ENCODE data around the gene PTPRC. TPM values are rescaled to one million over a fixed set of nuclear protein-coding genes. Genes with fewer than 3 reads are reported as not detected.
"Not testable (repeated sequence)": the region's sequence is repeated elsewhere in the genome, so short reads cannot be mapped to it uniquely, and the experiment has no call there.

Gene PTPRC
- polyA plus RNA-seq, 1 donor (not counting 4 experiments of a cell fraction or from before 2014, with no cell fraction given): not detected

- dilution Hi-C loops (cut with MboI; ENCODE audit: extremely low pct_ligation_motif_present, low sequenced_read_pairs): no loop called here
- H3K36me3 ChIP-seq (ENCODE audit: control insufficient read depth in 2 of 2, extremely low read depth in 1 of 2, insufficient read depth in 2 of 2, low read length in 2 of 2): no peaks in the 10 kb centered on the region
- DNase-seq (ENCODE audit: low read depth, low spot score) (no peak), FAIRE-seq (no peak)
- H3K4me1 ChIP-seq (ENCODE audit: control insufficient read depth, extremely low read depth, insufficient read depth, low read length): peaks cover 7% of the 10 kb centered on the region
- H3K9ac ChIP-seq (ENCODE audit: control insufficient read depth, extremely low read depth, insufficient read depth, low read length): no peak overlapping the region
- H4K20me1 ChIP-seq (ENCODE audit: control insufficient read depth, extremely low read depth, insufficient read depth, low read length): no peaks in the 10 kb centered on the region
- TF ChIP-seq CTCF (optimal IDR thresholded peaks at IDR 0.05 in 1 of 3, IDR thresholded peaks at IDR 0.05 in 1 of 3, conservative IDR thresholded peaks at IDR 0.05 in 1 of 3; ENCODE audit: extremely low read depth in 1 of 3, insufficient read depth in 2 of 3, low read length in 3 of 3) (no peak), EZH2 (IDR thresholded peaks at IDR 0.05; ENCODE audit: low read length) (no peak)
- no peaks in the 10 kb centered on the region for H3K79me2 ChIP-seq (ENCODE audit: control insufficient read depth, insufficient read depth, low read length)
- no peaks in the 10 kb centered on the region for H3K27me3 ChIP-seq (ENCODE audit: control insufficient read depth, extremely low read depth, insufficient read depth, low read length)
- no peak overlapping the region for H3K27ac ChIP-seq (ENCODE audit: control insufficient read depth, insufficient read depth, low read length)
- no peaks in the 10 kb centered on the region for H3K9me3 ChIP-seq (ENCODE audit: control insufficient read depth, low read depth, low read length)
- no peaks in the 10 kb centered on the region for H3K9me1 ChIP-seq (ENCODE audit: control insufficient read depth, extremely low read depth, insufficient read depth, low read length)
- H3K4me3 ChIP-seq (ENCODE audit: control insufficient read depth in 2 of 3, extremely low read depth in 1 of 3, insufficient read depth in 2 of 3, low read depth in 1 of 3, low read length in 3 of 3): no peak overlapping the region
- no peak overlapping the region for H2AFZ ChIP-seq (ENCODE audit: control insufficient read depth, low read length)
- no peak overlapping the region for H3K4me2 ChIP-seq (ENCODE audit: control insufficient read depth, extremely low read depth, insufficient read depth, low read depth, low read length)
Measured at GRCh38 chr1:198600906-198601305, 37.9 kb upstream of the PTPRC start.

GRCh38 chr1:198601310-198601709, 37.5 kb upstream of the PTPRC start:
- H2AFZ ChIP-seq (ENCODE audit: control insufficient read depth, low read length); H3K9me1 ChIP-seq (ENCODE audit: control insufficient read depth, extremely low read depth, insufficient read depth, low read length); FAIRE-seq; H3K9ac ChIP-seq (ENCODE audit: control insufficient read depth, extremely low read depth, insufficient read depth, low read length); H3K36me3 ChIP-seq (ENCODE audit: control insufficient read depth in 2 of 2, extremely low read depth in 1 of 2, insufficient read depth in 2 of 2, low read length in 2 of 2); H3K4me2 ChIP-seq (ENCODE audit: control insufficient read depth, extremely low read depth, insufficient read depth, low read depth, low read length); H3K27me3 ChIP-seq (ENCODE audit: control insufficient read depth, extremely low read depth, insufficient read depth, low read length); H3K9me3 ChIP-seq (ENCODE audit: control insufficient read depth, low read depth, low read length); H3K79me2 ChIP-seq (ENCODE audit: control insufficient read depth, insufficient read depth, low read length); DNase-seq (ENCODE audit: low read depth, low spot score); H3K27ac ChIP-seq (ENCODE audit: control insufficient read depth, insufficient read depth, low read length); H4K20me1 ChIP-seq (ENCODE audit: control insufficient read depth, extremely low read depth, insufficient read depth, low read length); dilution Hi-C loops (cut with MboI; ENCODE audit: extremely low pct_ligation_motif_present, low sequenced_read_pairs); H3K4me3 ChIP-seq (ENCODE audit: control insufficient read depth in 2 of 3, extremely low read depth in 1 of 3, insufficient read depth in 2 of 3, low read depth in 1 of 3, low read length in 3 of 3): not testable (repeated sequence)
- H3K4me1 ChIP-seq (ENCODE audit: control insufficient read depth, extremely low read depth, insufficient read depth, low read length): peaks cover 11% of the 10 kb centered on the region

Data from keratinocyte (primary cell).